ENCODE data around the gene SHOC2. TPM values are rescaled to one million over a fixed set of nuclear protein-coding genes. Genes with fewer than 3 reads are reported as not detected.

The SHOC2 gene
- total RNA-seq, 1 donor from 2014 or later, result 47.9 TPM

- DNase-seq, result no peak
- no peak for TF ChIP-seq CTCF (IDR thresholded peaks at IDR 0.05; ENCODE audit: borderline replicate concordance)
- intact Hi-C loops (cut with micrococcal nuclease), result no loop called here
- H3K27me3 ChIP-seq (ENCODE audit: low read depth), result no peaks in the 10 kb centered on the region
- H3K9me3 ChIP-seq (replicated peaks), result peaks cover 56% of the 10 kb centered on the region
- H3K36me3 ChIP-seq, result no peaks in the 10 kb centered on the region
- H3K27ac ChIP-seq (replicated peaks), result no peak overlapping the region
- no peaks in the 10 kb centered on the region for H3K4me1 ChIP-seq
- H3K4me3 ChIP-seq, result no peak overlapping the region
Observed at GRCh38 chr10:111037858-111038257, 118.5 kb downstream of the SHOC2 start.

GRCh38 chr10:111039522-111039921 lies 120.1 kb downstream of the SHOC2 start:
- intact Hi-C loops (cut with micrococcal nuclease), result no loop called here
- no peaks in the 10 kb centered on the region for H3K36me3 ChIP-seq
- H3K27ac ChIP-seq (replicated peaks), result no peak overlapping the region
- TF ChIP-seq CTCF (IDR thresholded peaks at IDR 0.05; ENCODE audit: borderline replicate concordance), result no peak
- H3K9me3 ChIP-seq (replicated peaks), result peaks cover 54% of the 10 kb centered on the region
- no peaks in the 10 kb centered on the region for H3K27me3 ChIP-seq (ENCODE audit: low read depth)
- H3K4me1 ChIP-seq, result no peaks in the 10 kb centered on the region
- DNase-seq, result no peak
- H3K4me3 ChIP-seq, result no peak overlapping the region

- intact Hi-C loops (cut with micrococcal nuclease), result no loop called here
- H3K27me3 ChIP-seq (ENCODE audit: low read depth), result peaks cover 31% of the 10 kb centered on the region
- peaks cover 25% of the 10 kb centered on the region for H3K9me3 ChIP-seq (replicated peaks)
- no peak overlapping the region for H3K27ac ChIP-seq (replicated peaks)
- no peak overlapping the region for H3K4me3 ChIP-seq
- no peaks in the 10 kb centered on the region for H3K36me3 ChIP-seq
- no peak for DNase-seq
- no peak for TF ChIP-seq CTCF (IDR thresholded peaks at IDR 0.05; ENCODE audit: borderline replicate concordance)
- H3K4me1 ChIP-seq, result no peaks in the 10 kb centered on the region
Observed at GRCh38 chr10:111057006-111057405, 137.6 kb downstream of the SHOC2 start.

Small RNA genes lying within 50 kb of the gene (microRNA-seq; reads per million reads assigned to microRNA genes)
- gene MIR548E, result 1.6 reads per million

Other genes with a start within 250 kb of the SHOC2 start
- gene PDCD4, start 47.7 kb upstream of the SHOC2 start, total RNA-seq, result 86.5 TPM
- 25.1 TPM for gene BBIP1, start 424 bp upstream of the SHOC2 start, total RNA-seq
- 0.27 TPM for gene ADRA2A, start 157.4 kb downstream of the SHOC2 start, total RNA-seq